Esophagus muscularis mucosa (tissue), 4 donors: ENCODE measurements around the gene C17orf50. TPM values are rescaled to one million over a fixed set of nuclear protein-coding genes. Genes with fewer than 3 reads are reported as not detected.
A peak's percentile ranks its signal among the peaks of the same experiment; 100 is the strongest.

ENCODE experiments used
- DNase-seq: peaks from one replicate; pipeline ENCODE4 v3.0.0-alpha.2; 2017; ENCODE audit errors: extremely low spot score
- H3K27ac ChIP-seq, 4 donors: fragments of 200-600 bp; sonication (generic); replicated peaks in 1 of 4; 1 replicate in 3 of 4; 2 replicates in 1 of 4; pipeline ENCODE4 v1.5.1; 2016 to 2019; ENCODE audit warnings: mild to moderate bottlenecking in 1 of 4
- H3K27me3 ChIP-seq, 4 donors: fragments of 200-600 bp; sonication (generic); one replicate each; pipeline versions ENCODE4 v1.5.1 to v1.6.0; 2016 to 2019
- H3K36me3 ChIP-seq, 4 donors: fragments of 200-600 bp; sonication (generic); one replicate each; pipeline ENCODE4 v1.5.1; 2016 to 2019
- H3K4me1 ChIP-seq, 4 donors: fragments of 200-600 bp; sonication (generic); one replicate each; pipeline ENCODE4 v1.5.1; 2016 to 2019
- H3K4me3 ChIP-seq, 4 donors: fragments of 200-600 bp; sonication (generic); 1 replicate in 2 of 4; 2 replicates in 2 of 4; pipeline ENCODE4 v1.5.1; 2016 to 2019; ENCODE audit warnings: mild to moderate bottlenecking in 4 of 4, moderate library complexity in 1 of 4
- H3K9me3 ChIP-seq, 4 donors: fragments of 200-600 bp; sonication (generic); 1 replicate in 3 of 4; 2 replicates in 1 of 4; pipeline ENCODE4 v1.5.1; 2016 to 2019
- CTCF ChIP-seq, 3 experiments: fragments of 200-600 bp in 2 of 3; fragments of 450-650 bp in 1 of 3; sonication (generic) in 2 of 3; IDR thresholded peaks; one replicate each; pipeline ENCODE4 v1.5.1; 2017 to 2019; ENCODE audit warnings: antibody characterized with exemption in 3 of 3, mild to moderate bottlenecking in 2 of 3, moderate library complexity in 1 of 3
- EP300 ChIP-seq: sonication (generic); formaldehyde crosslinking; IDR thresholded peaks from one replicate; pipeline ENCODE4 v1.6.1; 2017; ENCODE audit warnings: antibody characterized with exemption
- POLR2A ChIP-seq: fragments of 450-650 bp; IDR thresholded peaks from one replicate; pipeline ENCODE4 v1.6.1; 2017; ENCODE audit warnings: antibody characterized with exemption, moderate library complexity, mild to moderate bottlenecking, low read depth
- POLR2AphosphoS5 ChIP-seq, 2 donors: sonication (generic); formaldehyde crosslinking; IDR thresholded peaks; one replicate each; pipeline ENCODE4 v1.6.1; 2017; ENCODE audit warnings: antibody characterized with exemption in 2 of 2
- WGBS: methylation state at CpG from one replicate; pipeline ENCODE4 v1.1.5; 2018; 5-methylcytosine and 5-hydroxymethylcytosine counted together
- intact Hi-C: fragments of 100-400 bp; cut with DNase I; formaldehyde crosslinking; loops from one replicate; pipeline ENCODE4 v1.15.1; 2023
- total RNA-seq, 4 donors: library from RNA; depleted of rRNA; stranded (reverse); fragments of >200 nt; gene quantifications; one replicate each; pipeline versions ENCODE4 v1.1.0 to v1.2.1, GENCODE V29; 2016

The C17orf50 gene
- total RNA-seq, 4 donors from 2014 or later, result not detected

- no peak for TF ChIP-seq EP300
- TF ChIP-seq POLR2AphosphoS5 (IDR thresholded peaks at IDR 0.05), result peak; percentile 25 to 55
- no peak for DNase-seq
- H3K27me3 ChIP-seq, result no peaks in the 10 kb centered on the region
- no peak overlapping the region for H3K4me3 ChIP-seq
- intact Hi-C loops, result no loop called here
- no peaks in the 10 kb centered on the region for H3K36me3 ChIP-seq
- no peaks in the 10 kb centered on the region for H3K9me3 ChIP-seq
- WGBS, result 29% methylated on average over 3 of the region's 3 CpGs
- peaks cover 33 to 93% (median 90%) of the 10 kb centered on the region in 4 donors for H3K4me1 ChIP-seq
- H3K27ac ChIP-seq, result peak overlapping the region; percentile 76 to 85 (median 80)
These were observed 26.3 kb downstream of the C17orf50 start for GRCh38 chr17:35786941-35787432.

GRCh38 chr17:35788477-35789368 lies 28.0 kb downstream of the C17orf50 start:
- no peak for DNase-seq
- Histone ChIP-seq H3K4me3 (no peak overlapping the region), H3K27ac (peak overlapping the region; percentile 76 to 85 (median 80)), H3K27me3 (no peaks in the 10 kb centered on the region), H3K9me3 (no peaks in the 10 kb centered on the region), H3K36me3 (no peaks in the 10 kb centered on the region), H3K4me1 (peaks cover 27 to 94% (median 92%) of the 10 kb centered on the region in 4 donors)
- intact Hi-C loops, result no loop called here
- WGBS, result 7% methylated on average over 2 of the region's 2 CpGs
- TF ChIP-seq EP300 (no peak), CTCF (IDR thresholded peaks at IDR 0.05) (no peak), POLR2AphosphoS5 (IDR thresholded peaks at IDR 0.05) (peak in 1 of 2 donors; percentile 35)

GRCh38 chr17:35790841-35791240 lies 30.2 kb downstream of the C17orf50 start:
- DNase-seq, result no peak
- Histone ChIP-seq H3K4me1 (peaks cover 30 to 94% (median 93%) of the 10 kb centered on the region in 4 donors), H3K9me3 (no peaks in the 10 kb centered on the region), H3K27ac (peak overlapping the region; percentile 16 to 82 (median 32)), H3K27me3 (peaks cover 0 to 3% (median 0%) of the 10 kb centered on the region in 4 donors), H3K4me3 (no peak overlapping the region), H3K36me3 (no peaks in the 10 kb centered on the region)
- TF ChIP-seq EP300, result no peak
- TF ChIP-seq POLR2AphosphoS5 (IDR thresholded peaks at IDR 0.05), result no peak
- TF ChIP-seq POLR2A, result no peak
- TF ChIP-seq CTCF (IDR thresholded peaks at IDR 0.05), result no peak
- intact Hi-C loops, result no loop called here
- WGBS, result 100% methylated on average over 3 of the region's 3 CpGs

- peaks cover 28 to 94% (median 89%) of the 10 kb centered on the region in 4 donors for H3K4me1 ChIP-seq
- DNase-seq, result no peak
- no peaks in the 10 kb centered on the region for H3K36me3 ChIP-seq
- TF ChIP-seq POLR2A, result no peak
- TF ChIP-seq CTCF (IDR thresholded peaks at IDR 0.05), result no peak
- TF ChIP-seq EP300, result no peak
- no peak for TF ChIP-seq POLR2AphosphoS5 (IDR thresholded peaks at IDR 0.05)
- 72% methylated on average over 9 of the region's 9 CpGs for WGBS
- H3K27ac ChIP-seq, result peak overlapping the region; percentile 29 to 82 (median 38)
- intact Hi-C loops, result no loop called here
- no peaks in the 10 kb centered on the region for H3K9me3 ChIP-seq
- no peak overlapping the region for H3K4me3 ChIP-seq
- peaks cover 0 to 3% (median 0%) of the 10 kb centered on the region in 4 donors for H3K27me3 ChIP-seq
These were observed 31.1 kb downstream of the C17orf50 start for GRCh38 chr17:35791681-35792350.

GRCh38 chr17:35793257-35793656 lies 32.6 kb downstream of the C17orf50 start:
- TF ChIP-seq CTCF (IDR thresholded peaks at IDR 0.05) (no peak), POLR2AphosphoS5 (IDR thresholded peaks at IDR 0.05) (peak in 1 of 2 donors; percentile 26), EP300 (no peak), POLR2A (no peak)
- Histone ChIP-seq H3K9me3 (no peaks in the 10 kb centered on the region), H3K4me1 (peaks cover 25 to 87% (median 84%) of the 10 kb centered on the region in 4 donors), H3K27me3 (peaks cover 0 to 3% (median 0%) of the 10 kb centered on the region in 4 donors), H3K36me3 (no peaks in the 10 kb centered on the region), H3K27ac (peak overlapping the region; percentile 80 to 88 (median 84)), H3K4me3 (peak overlapping the region; percentile 71 to 89 (median 80))
- 50% methylated on average over 3 of the region's 3 CpGs for WGBS
- no peak for DNase-seq
- intact Hi-C loops, result no loop called here
